Measurements from ENCODE around the gene SYS1.

SYS1 gene

GRCh38 chr20:45362804-45363610 lies at the start of gene SYS1:
TSS of gene SYS1 (plus strand) at chr20:45363156. CDS start at chr20:45363532, 376 bp downstream.
- H3K4me3 ChIP-seq (ENCODE audit: low read depth in 1 of 2, low read length in 1 of 2) = peak within 1 kb of the TSS; percentile 75 to 81
- H3K27ac ChIP-seq = peak within 1 kb of the TSS; percentile 95
- H3K27me3 ChIP-seq = no peaks in the 10 kb centered on the region
- H3K4me1 ChIP-seq (ENCODE audit: control insufficient read depth in 1 of 2, insufficient read depth in 1 of 2, low read depth in 1 of 2, low read length in 1 of 2) = peaks cover 29 to 44% of the 10 kb centered on the region in 2 experiments
- no peaks in the 10 kb centered on the region for H3K9me3 ChIP-seq
- peak; percentile 89 for TF ChIP-seq CTCF (IDR thresholded peaks at IDR 0.05)
- peaks cover 30% of the 10 kb centered on the region for H3K36me3 ChIP-seq

DNA sequence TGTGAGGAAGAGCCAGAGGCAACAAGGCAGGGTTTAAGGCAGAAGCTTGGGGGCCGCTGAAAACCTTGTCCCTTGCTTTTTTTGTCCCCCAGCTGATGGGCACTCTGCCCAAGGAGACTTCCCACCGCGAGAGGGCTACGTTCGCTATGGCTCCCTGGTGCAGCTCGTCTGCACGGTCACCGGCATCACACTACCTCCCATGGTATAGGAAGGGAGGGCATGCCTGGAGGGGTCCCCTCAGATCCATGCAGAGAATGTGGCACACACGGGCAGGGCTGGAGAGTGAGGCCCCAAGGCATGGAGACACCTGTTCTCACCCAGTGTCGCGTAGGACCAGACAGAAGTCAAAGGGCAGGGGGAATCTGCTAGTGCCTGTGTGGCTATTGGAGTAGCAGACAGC lies 49.0 kb upstream of the SYS1 start:
- Histone ChIP-seq H3K4me3 (ENCODE audit: low read depth in 1 of 2, low read length in 1 of 2) (no peak overlapping the region), H3K27ac (no peak overlapping the region), H3K4me1 (ENCODE audit: control insufficient read depth in 1 of 2, insufficient read depth in 1 of 2, low read depth in 1 of 2, low read length in 1 of 2) (peaks cover 3 to 7% of the 10 kb centered on the region in 2 experiments), H3K36me3 (no peaks in the 10 kb centered on the region), H3K27me3 (peaks cover 71% of the 10 kb centered on the region), H3K9me3 (no peaks in the 10 kb centered on the region)
- TF ChIP-seq CTCF (IDR thresholded peaks at IDR 0.05) = no peak

- Histone ChIP-seq H3K27ac (no peak overlapping the region), H3K4me1 (ENCODE audit: control insufficient read depth in 1 of 2, insufficient read depth in 1 of 2, low read depth in 1 of 2, low read length in 1 of 2) (peaks cover 9 to 17% of the 10 kb centered on the region in 2 experiments), H3K4me3 (ENCODE audit: low read depth in 1 of 2, low read length in 1 of 2) (no peak overlapping the region), H3K9me3 (no peaks in the 10 kb centered on the region), H3K36me3 (no peaks in the 10 kb centered on the region), H3K27me3 (peaks cover 71% of the 10 kb centered on the region)
- no peak for TF ChIP-seq CTCF (IDR thresholded peaks at IDR 0.05)
Measured at GRCh38 chr20:45315672-45316071, 47.3 kb upstream of the SYS1 start.

DNA sequence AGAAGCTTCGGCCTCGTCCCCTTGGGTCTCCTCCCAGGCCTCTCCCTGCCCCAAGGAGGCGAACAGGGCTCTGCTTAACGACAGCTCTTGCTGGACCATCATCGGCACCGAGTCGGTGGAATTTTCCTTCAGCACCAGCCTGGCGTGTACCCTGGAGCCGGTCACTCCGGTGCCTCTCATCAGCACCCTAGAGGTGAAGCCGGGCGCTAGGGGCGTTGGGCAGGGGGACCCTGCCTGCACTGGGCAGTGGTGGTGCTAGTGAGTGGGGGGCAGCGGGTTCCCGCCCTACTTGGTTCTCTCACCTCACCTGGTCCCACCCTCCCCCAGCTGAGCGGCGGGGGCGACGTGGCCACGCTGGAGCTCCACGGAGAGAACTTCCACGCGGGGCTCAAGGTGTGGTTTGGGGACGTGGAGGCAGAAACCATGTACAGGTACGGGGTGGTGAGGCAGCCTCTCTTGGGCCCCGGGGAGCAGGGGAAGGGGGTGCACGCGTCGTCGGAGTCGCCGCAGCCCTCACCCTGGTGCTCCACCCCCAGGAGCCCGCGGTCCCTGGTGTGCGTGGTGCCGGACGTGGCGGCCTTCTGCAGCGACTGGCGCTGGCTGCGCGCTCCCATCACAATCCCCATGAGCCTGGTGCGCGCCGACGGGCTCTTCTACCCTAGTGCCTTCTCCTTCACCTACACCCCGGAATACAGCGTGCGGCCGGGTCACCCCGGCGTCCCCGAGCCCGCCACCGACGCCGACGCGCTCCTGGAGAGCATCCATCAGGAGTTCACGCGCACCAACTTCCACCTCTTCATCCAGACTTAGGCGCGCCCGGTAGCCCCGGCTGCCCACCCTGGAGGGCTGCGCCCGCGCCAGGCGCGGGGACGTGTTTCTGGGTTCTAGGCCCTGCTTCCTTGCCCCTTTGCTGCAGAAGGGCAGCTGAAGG lies 46.5 kb upstream of the SYS1 start:
- H3K27me3 ChIP-seq = peaks cover 68% of the 10 kb centered on the region
- no peak overlapping the region for H3K27ac ChIP-seq
- H3K4me1 ChIP-seq (ENCODE audit: control insufficient read depth in 1 of 2, insufficient read depth in 1 of 2, low read depth in 1 of 2, low read length in 1 of 2) = peaks cover 9 to 23% of the 10 kb centered on the region in 2 experiments
- TF ChIP-seq CTCF (IDR thresholded peaks at IDR 0.05) = no peak
- H3K4me3 ChIP-seq (ENCODE audit: low read depth in 1 of 2, low read length in 1 of 2) = no peak overlapping the region
- no peaks in the 10 kb centered on the region for H3K9me3 ChIP-seq
- no peaks in the 10 kb centered on the region for H3K36me3 ChIP-seq

- H3K4me3 ChIP-seq (ENCODE audit: low read depth in 1 of 2, low read length in 1 of 2) = no peak overlapping the region
- H3K36me3 ChIP-seq = no peaks in the 10 kb centered on the region
- H3K9me3 ChIP-seq = no peaks in the 10 kb centered on the region
- no peak overlapping the region for H3K27ac ChIP-seq
- peaks cover 9 to 19% of the 10 kb centered on the region in 2 experiments for H3K4me1 ChIP-seq (ENCODE audit: control insufficient read depth in 1 of 2, insufficient read depth in 1 of 2, low read depth in 1 of 2, low read length in 1 of 2)
- TF ChIP-seq CTCF (IDR thresholded peaks at IDR 0.05) = no peak
- H3K27me3 ChIP-seq = peaks cover 56% of the 10 kb centered on the region
Measured at GRCh38 chr20:45317826-45318225, 45.1 kb upstream of the SYS1 start.

All from neutrophil (primary cell).